Measurements from ENCODE around the gene N4BP2.

Gene N4BP2

GRCh38 chr4:40121515-40121914 lies 64.9 kb downstream of the N4BP2 start:
- no peaks in the 10 kb centered on the region for H3K4me1 ChIP-seq (ENCODE audit: low read depth, poor library complexity, severe bottlenecking)
- no peak overlapping the region for H3K4me3 ChIP-seq (IDR thresholded peaks at IDR 0.05; ENCODE audit: insufficient read depth, low read depth, low read length)
- no peak for TF ChIP-seq CTCF (conservative IDR thresholded peaks at IDR 0.05; ENCODE audit: low read depth, low read length)
- no peaks in the 10 kb centered on the region for H3K27me3 ChIP-seq (ENCODE audit: insufficient read depth, low read depth)
- no peaks in the 10 kb centered on the region for H4K20me1 ChIP-seq (ENCODE audit: insufficient read depth)
- H3K4me2 ChIP-seq = no peak overlapping the region
- no peak overlapping the region for H2AFZ ChIP-seq (ENCODE audit: low read depth)
- no peak overlapping the region for H3K9ac ChIP-seq
- H3K79me2 ChIP-seq (ENCODE audit: insufficient read depth, low read depth) = no peaks in the 10 kb centered on the region
- no peaks in the 10 kb centered on the region for H3K36me3 ChIP-seq (ENCODE audit: insufficient read depth)
- no peak overlapping the region for H3K27ac ChIP-seq

GRCh38 chr4:40122941-40123340 lies 66.3 kb downstream of the N4BP2 start:
- Histone ChIP-seq H3K79me2 (ENCODE audit: insufficient read depth, low read depth) (no peaks in the 10 kb centered on the region), H3K27me3 (ENCODE audit: insufficient read depth, low read depth) (no peaks in the 10 kb centered on the region), H3K4me3 (IDR thresholded peaks at IDR 0.05; ENCODE audit: insufficient read depth, low read depth, low read length) (no peak overlapping the region), H3K36me3 (ENCODE audit: insufficient read depth) (no peaks in the 10 kb centered on the region), H2AFZ (ENCODE audit: low read depth) (no peak overlapping the region), H3K27ac (no peak overlapping the region), H3K4me2 (no peak overlapping the region), H3K9ac (no peak overlapping the region), H4K20me1 (ENCODE audit: insufficient read depth) (no peaks in the 10 kb centered on the region), H3K4me1 (ENCODE audit: low read depth, poor library complexity, severe bottlenecking) (no peaks in the 10 kb centered on the region)
- TF ChIP-seq CTCF (conservative IDR thresholded peaks at IDR 0.05; ENCODE audit: low read depth, low read length) = no peak

GRCh38 chr4:40124690-40125089 lies 68.0 kb downstream of the N4BP2 start:
- Histone ChIP-seq H3K4me3 (IDR thresholded peaks at IDR 0.05; ENCODE audit: insufficient read depth, low read depth, low read length) (no peak overlapping the region), H3K36me3 (ENCODE audit: insufficient read depth) (no peaks in the 10 kb centered on the region), H3K27me3 (ENCODE audit: insufficient read depth, low read depth) (no peaks in the 10 kb centered on the region), H3K4me2 (no peak overlapping the region), H2AFZ (ENCODE audit: low read depth) (no peak overlapping the region), H4K20me1 (ENCODE audit: insufficient read depth) (no peaks in the 10 kb centered on the region), H3K79me2 (ENCODE audit: insufficient read depth, low read depth) (no peaks in the 10 kb centered on the region), H3K4me1 (ENCODE audit: low read depth, poor library complexity, severe bottlenecking) (no peaks in the 10 kb centered on the region), H3K9ac (no peak overlapping the region), H3K27ac (no peak overlapping the region)
- no peak for TF ChIP-seq CTCF (conservative IDR thresholded peaks at IDR 0.05; ENCODE audit: low read depth, low read length)

GRCh38 chr4:40130401-40131036 lies 73.9 kb downstream of the N4BP2 start:
- Histone ChIP-seq H3K36me3 (ENCODE audit: insufficient read depth) (no peaks in the 10 kb centered on the region), H2AFZ (ENCODE audit: low read depth) (no peak overlapping the region)

More at GRCh38 chr4:40130401-40131036, 73.9 kb downstream of the N4BP2 start:
- H3K4me1 ChIP-seq (ENCODE audit: low read depth, poor library complexity, severe bottlenecking) = peaks cover 34% of the 10 kb centered on the region
- no peak overlapping the region for H3K9ac ChIP-seq
- H3K4me3 ChIP-seq (IDR thresholded peaks at IDR 0.05; ENCODE audit: insufficient read depth, low read depth, low read length) = no peak overlapping the region
- H3K4me2 ChIP-seq = no peak overlapping the region
- no peaks in the 10 kb centered on the region for H3K27me3 ChIP-seq (ENCODE audit: insufficient read depth, low read depth)
- H3K79me2 ChIP-seq (ENCODE audit: insufficient read depth, low read depth) = no peaks in the 10 kb centered on the region
- H3K27ac ChIP-seq = no peak overlapping the region
- no peak for TF ChIP-seq CTCF (conservative IDR thresholded peaks at IDR 0.05; ENCODE audit: low read depth, low read length)
- H4K20me1 ChIP-seq (ENCODE audit: insufficient read depth) = no peaks in the 10 kb centered on the region

Measured in KMS-11 (cell line).